Spleen (tissue), 11 donors: ENCODE data around the gene RAI14. TPM values are rescaled to one million over a fixed set of nuclear protein-coding genes. Genes with fewer than 3 reads are reported as not detected.
A peak's percentile ranks its signal among the peaks of the same experiment; 100 is the strongest.

ENCODE experiments used
- DNase-seq: peaks from one replicate; pipeline ENCODE4 v3.0.0-alpha.2; 2020
- H3K27ac ChIP-seq, 8 donors: fragments of 200-600 bp; sonication (generic) in 7 of 8; 1 replicate in 4 of 8; 2 replicates in 4 of 8; pipeline versions ENCODE4 v1.5.0 to v1.8.0; 2016 to 2021; ENCODE audit warnings: inconsistent platforms in 4 of 8, mild to moderate bottlenecking in 4 of 8, moderate library complexity in 1 of 8
- H3K27me3 ChIP-seq, 7 donors: fragments of 200-600 bp; sonication (generic) in 6 of 7; replicated peaks in 1 of 7; 1 replicate in 4 of 7; 2 replicates in 3 of 7; pipeline versions ENCODE4 v1.5.0 to v1.8.0; 2016 to 2021; ENCODE audit warnings: inconsistent platforms in 3 of 7, mild to moderate bottlenecking in 1 of 7
- H3K36me3 ChIP-seq, 6 donors: fragments of 200-600 bp; sonication (generic) in 5 of 6; 1 replicate in 4 of 6; 2 replicates in 2 of 6; pipeline versions ENCODE4 v1.5.0 to v1.8.0; 2016 to 2021; ENCODE audit warnings: inconsistent platforms in 2 of 6
- H3K4me1 ChIP-seq, 6 donors: fragments of 200-600 bp; sonication (generic) in 5 of 6; 1 replicate in 3 of 6; 2 replicates in 3 of 6; pipeline versions ENCODE4 v1.5.0 to v1.8.0; 2016 to 2021; ENCODE audit warnings: inconsistent platforms in 3 of 6
- H3K4me3 ChIP-seq, 8 donors: fragments of 200-600 bp; sonication (generic) in 7 of 8; 1 replicate in 4 of 8; 2 replicates in 4 of 8; pipeline versions ENCODE4 v1.5.0 to v1.8.0; 2016 to 2021; ENCODE audit warnings: inconsistent platforms in 4 of 8, mild to moderate bottlenecking in 4 of 8, moderate library complexity in 2 of 8
- H3K9me3 ChIP-seq, 8 donors: fragments of 200-600 bp; sonication (generic) in 7 of 8; 1 replicate in 4 of 8; 2 replicates in 4 of 8; pipeline versions ENCODE4 v1.5.0 to v1.8.0; 2016 to 2021; ENCODE audit warnings: inconsistent platforms in 4 of 8
- POLR2A ChIP-seq, 3 donors: fragments of 450-650 bp; IDR thresholded peaks; one replicate each; pipeline ENCODE4 v1.5.1; 2017; ENCODE audit warnings: antibody characterized with exemption in 3 of 3, mild to moderate bottlenecking in 1 of 3
- POLR2AphosphoS5 ChIP-seq, 3 donors: sonication (generic); formaldehyde crosslinking; IDR thresholded peaks; one replicate each; pipeline ENCODE4 v1.5.1; 2017; ENCODE audit warnings: antibody characterized with exemption in 3 of 3
- WGBS, 5 donors: extraction: QIAGEN DNeasy Blood & Tissue Kit in 3 of 5; methylation state at CpG; one replicate each; pipeline versions ENCODE4 v1.1.5 to v1.1.7; 2013 to 2018; 5-methylcytosine and 5-hydroxymethylcytosine counted together
- intact Hi-C: fragments of 100-400 bp; cut with DNase I; formaldehyde crosslinking; loops from one replicate; pipeline ENCODE4 v1.15.0; 2023; ENCODE audit warnings: low total_unique reads
- polyA plus RNA-seq, 3 donors: library from polyadenylated mRNA; stranded (reverse); fragments of 200-250 nt; gene quantifications; one replicate each; pipeline ENCODE4 v1.2.1, GENCODE V29; 2013
- total RNA-seq, 7 donors: library from RNA; depleted of rRNA in 3 of 7; stranded (reverse); fragments of >200 nt in 3 of 7; fragmentation: NEBNext Ultra II Directional in 4 of 7; extraction: Animal tissue kit (Norgen Biotek cat#: 25700) in 4 of 7; gene quantifications; one replicate each; pipeline versions ENCODE4 v1.1.0 to v1.2.1, GENCODE V29; 2016 to 2021
- TF ChIP-seq, protein P1 (sequence below), 11 experiments: fragments of 200-600 bp in 7 of 11; fragments of 450-650 bp in 4 of 11; sonication (generic) in 4 of 11; IDR thresholded peaks in 8 of 11; conservative IDR thresholded peaks in 3 of 11; 1 replicate in 7 of 11; 2 replicates in 4 of 11; pipeline versions ENCODE4 v1.4.0 to v1.8.0; 2016 to 2021; ENCODE audit warnings: antibody characterized with exemption in 11 of 11, inconsistent platforms in 4 of 11, mild to moderate bottlenecking in 1 of 11
- donor health status: healthy with polysubstance abuse.
- donor health status: DM: no; HTN: no; CAD: no; lungs with moderate emphysema.
- donor health status: DM: no; HTN: no; CAD: no.
- donor health status: Bipolar disorder and iron deficiency.
- donor health status: healthy.
- donor health status: DM: no; HTN: no; CAD: no.
- donor health status: DM: yes; HTN: yes; CAD: no.

Gene RAI14
- total and polyA plus RNA-seq, 10 donors = 14.2 to 217 (median 116) TPM

DNA sequence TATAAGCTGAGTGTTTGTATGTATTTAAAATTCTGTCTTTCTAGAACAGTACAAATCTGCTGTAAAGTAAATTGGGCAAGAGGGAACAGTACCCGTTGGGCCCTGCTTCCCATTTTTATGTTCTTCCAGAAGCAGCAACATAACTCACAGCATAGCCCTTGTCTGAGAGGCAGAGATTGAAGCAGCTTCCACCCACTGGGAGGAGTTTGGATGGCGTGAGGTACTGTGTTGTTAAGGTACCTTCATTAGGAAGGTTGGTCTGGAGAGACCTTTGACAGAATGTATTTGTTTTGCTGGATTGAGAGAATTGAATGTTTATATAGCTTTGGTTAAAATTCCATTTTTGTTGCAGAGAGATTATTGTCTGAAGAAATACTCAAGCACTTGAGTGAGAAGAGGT, 24.8 kb downstream of the RAI14 start:
- 55 to 66% (median 61%) methylated on average over 2 of the region's 2 CpGs for WGBS, 5 donors
- no peaks in the 10 kb centered on the region for H3K27me3 ChIP-seq
- H3K27ac ChIP-seq = no peak overlapping the region
- no peak overlapping the region for H3K4me3 ChIP-seq
- peaks cover 0 to 14% (median 5%) of the 10 kb centered on the region in 6 donors for H3K4me1 ChIP-seq
- no peaks in the 10 kb centered on the region for H3K9me3 ChIP-seq
- DNase-seq = no peak
- TF ChIP-seq POLR2A (IDR thresholded peaks at IDR 0.05) (no peak), POLR2AphosphoS5 (IDR thresholded peaks at IDR 0.05) (no peak)
- TF ChIP-seq, protein P1, sequence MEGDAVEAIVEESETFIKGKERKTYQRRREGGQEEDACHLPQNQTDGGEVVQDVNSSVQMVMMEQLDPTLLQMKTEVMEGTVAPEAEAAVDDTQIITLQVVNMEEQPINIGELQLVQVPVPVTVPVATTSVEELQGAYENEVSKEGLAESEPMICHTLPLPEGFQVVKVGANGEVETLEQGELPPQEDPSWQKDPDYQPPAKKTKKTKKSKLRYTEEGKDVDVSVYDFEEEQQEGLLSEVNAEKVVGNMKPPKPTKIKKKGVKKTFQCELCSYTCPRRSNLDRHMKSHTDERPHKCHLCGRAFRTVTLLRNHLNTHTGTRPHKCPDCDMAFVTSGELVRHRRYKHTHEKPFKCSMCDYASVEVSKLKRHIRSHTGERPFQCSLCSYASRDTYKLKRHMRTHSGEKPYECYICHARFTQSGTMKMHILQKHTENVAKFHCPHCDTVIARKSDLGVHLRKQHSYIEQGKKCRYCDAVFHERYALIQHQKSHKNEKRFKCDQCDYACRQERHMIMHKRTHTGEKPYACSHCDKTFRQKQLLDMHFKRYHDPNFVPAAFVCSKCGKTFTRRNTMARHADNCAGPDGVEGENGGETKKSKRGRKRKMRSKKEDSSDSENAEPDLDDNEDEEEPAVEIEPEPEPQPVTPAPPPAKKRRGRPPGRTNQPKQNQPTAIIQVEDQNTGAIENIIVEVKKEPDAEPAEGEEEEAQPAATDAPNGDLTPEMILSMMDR (IDR thresholded peaks at IDR 0.05 in 8 of 11, conservative IDR thresholded peaks at IDR 0.05 in 3 of 11) = no peak
- intact Hi-C loops = no loop called here
- no peaks in the 10 kb centered on the region for H3K36me3 ChIP-seq

DNA sequence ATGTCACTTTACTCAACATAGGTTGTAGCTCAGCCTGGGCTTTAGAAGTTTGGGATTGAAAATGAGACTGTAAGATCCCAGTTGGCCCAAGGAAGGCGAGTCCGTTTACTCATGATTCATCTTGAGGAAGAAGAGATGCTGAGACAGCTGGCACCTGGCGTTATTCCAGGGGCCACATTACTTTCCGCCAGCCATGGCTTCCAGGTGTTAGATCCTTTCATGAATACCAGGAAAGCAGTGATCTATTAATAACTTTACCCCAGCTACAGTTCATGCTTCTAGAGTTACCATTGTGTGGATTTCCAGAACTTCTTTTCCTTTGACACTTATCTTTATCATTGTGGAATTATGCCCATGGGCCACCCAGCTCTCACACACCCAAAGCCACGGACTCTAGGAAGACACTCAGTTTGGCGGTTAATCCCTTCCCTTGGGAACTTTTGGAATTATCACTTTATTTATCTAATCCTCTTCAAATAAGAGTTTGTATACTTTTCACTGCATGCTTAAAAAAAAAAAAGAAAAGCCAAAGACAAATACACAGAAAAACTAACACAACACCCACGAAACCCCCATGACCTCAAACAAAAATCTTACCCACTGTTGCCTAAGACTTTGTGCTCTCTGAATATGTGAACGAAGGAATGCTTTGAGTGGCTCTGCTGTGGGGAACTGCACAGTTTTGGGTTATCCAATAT, 26.9 kb downstream of the RAI14 start:
- Histone ChIP-seq H3K4me1 (peaks cover 0 to 28% (median 10%) of the 10 kb centered on the region in 6 donors), H3K9me3 (no peaks in the 10 kb centered on the region), H3K4me3 (no peak overlapping the region), H3K27me3 (no peaks in the 10 kb centered on the region), H3K36me3 (peaks cover 0 to 5% (median 0%) of the 10 kb centered on the region in 6 donors), H3K27ac (peak overlapping the region in 1 of 8 donors; percentile 0)
- TF ChIP-seq, protein P1 (IDR thresholded peaks at IDR 0.05 in 8 of 11, conservative IDR thresholded peaks at IDR 0.05 in 3 of 11) = no peak
- TF ChIP-seq POLR2AphosphoS5 (IDR thresholded peaks at IDR 0.05) = no peak
- TF ChIP-seq POLR2A (IDR thresholded peaks at IDR 0.05) = no peak
- DNase-seq = no peak
- intact Hi-C loops = no loop called here
- WGBS, 5 donors = 67 to 75% (median 71%) methylated on average over 8 of the region's 8 CpGs

DNA sequence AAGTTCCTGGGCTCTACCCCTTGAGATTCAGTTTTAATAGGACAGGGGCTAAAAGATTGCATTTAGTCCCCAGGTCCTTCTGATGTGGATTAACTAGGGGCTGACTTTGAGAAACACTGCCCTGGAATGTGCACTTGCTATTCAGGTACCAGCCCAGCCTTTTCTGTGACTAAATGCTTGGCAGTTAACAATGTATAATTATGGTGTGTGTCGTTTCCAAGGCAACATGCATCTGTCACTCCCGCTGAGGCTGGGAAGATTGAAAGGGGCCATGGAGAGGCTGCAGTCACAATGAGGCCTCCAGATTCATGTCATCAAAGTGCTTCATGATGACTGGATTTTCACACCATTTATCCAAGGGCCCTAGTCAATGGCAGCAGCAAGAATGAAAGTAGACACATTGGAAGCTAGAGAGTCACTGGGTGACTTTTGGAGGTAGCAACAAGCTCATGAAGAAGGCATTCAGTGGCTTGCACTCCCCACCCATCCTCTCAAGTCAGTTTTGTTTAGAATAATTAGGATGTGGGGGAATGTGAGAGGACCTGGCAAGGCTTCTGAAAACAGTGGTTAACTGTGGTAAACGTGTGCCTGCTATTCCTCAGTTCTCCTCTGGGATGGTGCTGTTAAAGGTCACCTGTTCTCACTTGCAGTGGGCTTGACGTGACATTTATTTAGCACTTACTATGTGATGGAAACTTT, 28.3 kb downstream of the RAI14 start:
- no peak overlapping the region for H3K4me3 ChIP-seq
- TF ChIP-seq, protein P1 (IDR thresholded peaks at IDR 0.05 in 8 of 11, conservative IDR thresholded peaks at IDR 0.05 in 3 of 11) = no peak
- TF ChIP-seq POLR2A (IDR thresholded peaks at IDR 0.05) = no peak
- TF ChIP-seq POLR2AphosphoS5 (IDR thresholded peaks at IDR 0.05) = no peak
- 63 to 83% (median 73%) methylated on average over 4 of the region's 4 CpGs for WGBS, 5 donors

DNA sequence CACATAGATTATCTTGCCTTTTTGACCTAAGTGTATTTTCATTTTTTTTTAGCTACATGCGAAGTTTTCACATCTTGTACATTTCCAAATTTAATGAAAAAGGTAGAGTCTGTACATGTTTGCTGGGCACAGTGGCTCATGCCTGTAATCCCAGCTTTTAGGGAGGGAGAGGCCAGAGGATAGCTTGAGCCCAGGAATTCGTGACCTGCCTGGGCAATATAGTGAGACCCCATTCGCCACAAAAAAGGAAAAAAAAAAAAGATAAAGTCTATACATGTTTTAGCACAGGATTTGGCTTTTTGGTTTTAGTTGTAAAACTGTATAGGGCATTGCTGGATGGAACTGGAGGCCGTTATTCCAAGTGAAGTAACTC, 28.8 kb downstream of the RAI14 start:
- H3K4me3 ChIP-seq = no peak overlapping the region
- TF ChIP-seq POLR2AphosphoS5 (IDR thresholded peaks at IDR 0.05) = no peak
- TF ChIP-seq, protein P1 (IDR thresholded peaks at IDR 0.05 in 8 of 11, conservative IDR thresholded peaks at IDR 0.05 in 3 of 11) = no peak
- TF ChIP-seq POLR2A (IDR thresholded peaks at IDR 0.05) = no peak
- WGBS, 5 donors = 81 to 88% (median 86%) methylated on average over 4 of the region's 4 CpGs
- no peak for DNase-seq
- peaks cover 0 to 27% (median 8%) of the 10 kb centered on the region in 6 donors for H3K4me1 ChIP-seq
- intact Hi-C loops = no loop called here
- H3K36me3 ChIP-seq = peaks cover 0 to 17% (median 0%) of the 10 kb centered on the region in 6 donors
- H3K27me3 ChIP-seq = no peaks in the 10 kb centered on the region
- H3K27ac ChIP-seq = no peak overlapping the region
- no peaks in the 10 kb centered on the region for H3K9me3 ChIP-seq

More for the DNA sequence above, 28.3 kb downstream of the RAI14 start:
- no peaks in the 10 kb centered on the region for H3K27me3 ChIP-seq
- intact Hi-C loops = no loop called here
- peak overlapping the region in 1 of 8 donors; percentile 10 for H3K27ac ChIP-seq
- no peaks in the 10 kb centered on the region for H3K9me3 ChIP-seq
- H3K36me3 ChIP-seq = peaks cover 0 to 17% (median 0%) of the 10 kb centered on the region in 6 donors
- H3K4me1 ChIP-seq = peaks cover 0 to 27% (median 8%) of the 10 kb centered on the region in 6 donors
- DNase-seq = no peak
